Fibroblast of pulmonary artery (primary cell): ENCODE measurements around the gene DDX24.
A peak's percentile ranks its signal among the peaks of the same experiment; 100 is the strongest.

Source experiments
- DNase-seq: peaks from one replicate; pipeline ENCODE4 v3.0.0-alpha.2; 2010; ENCODE audit warnings: low read depth
- H3K4me3 ChIP-seq: replicated peaks from 2 replicates; pipeline ENCODE4 v1.5.1; 2011; ENCODE audit warnings: low read depth, mild to moderate bottlenecking, control low read depth, low read length, moderate library complexity
- TF ChIP-seq, protein P1 (sequence below): IDR thresholded peaks from 2 replicates; pipeline ENCODE4 v1.5.1; 2011; ENCODE audit warnings: mild to moderate bottlenecking, control low read depth, low read length, inconsistent platforms; ENCODE audit errors: missing control alignments

Gene DDX24

DNA sequence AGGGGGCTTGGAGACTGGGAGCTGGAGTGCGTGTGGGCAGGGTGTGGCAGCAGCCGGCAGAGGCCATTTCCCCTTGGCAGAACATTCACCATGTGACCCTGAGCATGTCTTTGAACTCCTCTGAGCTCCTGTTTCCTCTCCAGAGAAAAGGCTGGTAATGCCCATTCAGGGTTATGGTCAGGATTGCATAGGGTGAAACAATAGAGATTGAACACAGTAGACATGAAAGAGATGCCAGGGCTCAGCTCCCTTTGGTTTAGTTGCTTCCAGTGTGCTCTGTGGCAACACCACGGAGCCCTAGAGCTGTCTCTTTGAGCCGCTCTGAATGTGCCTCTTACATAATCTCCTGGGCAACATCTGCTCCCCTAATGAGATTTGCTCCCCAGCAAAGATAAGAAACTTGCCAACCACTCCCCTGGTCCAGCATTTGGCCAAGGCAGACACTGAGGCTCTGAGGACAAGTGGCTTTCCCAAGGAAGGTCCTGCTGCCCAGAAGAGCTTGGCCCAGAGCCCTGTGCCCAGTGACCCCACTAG lies 34.1 kb upstream of the DDX24 start:
- DNase-seq = no peak
- TF ChIP-seq, protein P1, sequence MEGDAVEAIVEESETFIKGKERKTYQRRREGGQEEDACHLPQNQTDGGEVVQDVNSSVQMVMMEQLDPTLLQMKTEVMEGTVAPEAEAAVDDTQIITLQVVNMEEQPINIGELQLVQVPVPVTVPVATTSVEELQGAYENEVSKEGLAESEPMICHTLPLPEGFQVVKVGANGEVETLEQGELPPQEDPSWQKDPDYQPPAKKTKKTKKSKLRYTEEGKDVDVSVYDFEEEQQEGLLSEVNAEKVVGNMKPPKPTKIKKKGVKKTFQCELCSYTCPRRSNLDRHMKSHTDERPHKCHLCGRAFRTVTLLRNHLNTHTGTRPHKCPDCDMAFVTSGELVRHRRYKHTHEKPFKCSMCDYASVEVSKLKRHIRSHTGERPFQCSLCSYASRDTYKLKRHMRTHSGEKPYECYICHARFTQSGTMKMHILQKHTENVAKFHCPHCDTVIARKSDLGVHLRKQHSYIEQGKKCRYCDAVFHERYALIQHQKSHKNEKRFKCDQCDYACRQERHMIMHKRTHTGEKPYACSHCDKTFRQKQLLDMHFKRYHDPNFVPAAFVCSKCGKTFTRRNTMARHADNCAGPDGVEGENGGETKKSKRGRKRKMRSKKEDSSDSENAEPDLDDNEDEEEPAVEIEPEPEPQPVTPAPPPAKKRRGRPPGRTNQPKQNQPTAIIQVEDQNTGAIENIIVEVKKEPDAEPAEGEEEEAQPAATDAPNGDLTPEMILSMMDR = no peak
- H3K4me3 ChIP-seq = no peak overlapping the region

GRCh38 chr14:94114589-94115057 lies 33.6 kb upstream of the DDX24 start:
- DNase-seq = no peak
- no peak overlapping the region for H3K4me3 ChIP-seq
- TF ChIP-seq, protein P1 = no peak

DNA sequence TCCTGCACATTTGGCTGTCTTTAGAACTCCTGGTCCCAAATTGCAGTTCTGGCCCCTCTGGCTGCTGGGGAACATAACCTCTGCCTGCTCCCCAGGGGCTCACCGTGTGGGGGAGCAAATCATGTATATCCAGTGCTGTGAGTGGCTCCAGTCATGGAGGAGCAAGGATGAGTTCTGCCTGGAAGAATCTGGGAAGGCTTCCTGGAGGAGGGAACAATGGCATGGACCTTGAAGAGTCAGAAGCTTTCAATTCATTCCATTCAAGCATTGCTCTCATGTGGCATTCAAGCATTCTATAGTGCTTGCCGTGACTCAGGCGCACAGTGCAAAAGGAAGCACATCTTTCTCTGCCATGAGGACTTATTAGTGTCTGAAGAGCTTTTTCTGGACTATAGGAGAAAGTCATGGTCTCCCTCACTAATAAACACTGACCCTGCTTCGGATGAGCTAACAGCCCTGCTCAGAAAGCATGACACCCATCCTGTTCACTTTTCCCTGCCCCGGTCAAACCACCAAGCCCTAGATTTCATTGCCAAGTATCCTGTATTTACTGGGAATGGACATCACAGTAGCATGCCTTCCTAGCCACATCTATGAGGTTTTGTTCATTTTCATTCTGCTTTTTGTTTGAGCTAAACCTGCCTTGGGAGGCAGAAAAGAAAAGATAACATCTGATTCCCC lies 33.0 kb upstream of the DDX24 start:
- no peak for DNase-seq
- TF ChIP-seq, protein P1 = no peak
- H3K4me3 ChIP-seq = no peak overlapping the region

GRCh38 chr14:94113490-94113889 lies 32.5 kb upstream of the DDX24 start:
- no peak overlapping the region for H3K4me3 ChIP-seq
- TF ChIP-seq, protein P1 = no peak
- DNase-seq = peak; percentile 29

DNA sequence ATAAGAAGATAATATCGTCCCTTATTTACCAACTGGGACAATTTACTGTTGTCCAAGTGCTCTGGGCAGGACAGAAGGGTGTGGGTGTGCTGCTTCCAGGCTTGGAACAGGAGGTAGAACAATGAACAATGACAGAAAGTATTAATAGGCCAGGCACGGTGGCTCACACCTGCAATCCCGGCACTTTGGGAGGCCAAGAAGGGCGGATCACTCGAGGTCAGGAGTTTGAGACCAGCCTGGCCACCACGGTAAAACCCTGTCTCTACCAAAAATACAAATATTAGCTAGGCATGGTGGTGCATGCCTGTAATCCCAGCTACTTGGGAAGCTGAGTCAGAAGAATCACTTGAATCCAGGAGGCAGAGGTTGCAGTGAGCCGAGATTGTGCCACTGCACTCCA lies 32.1 kb upstream of the DDX24 start:
- no peak for DNase-seq
- TF ChIP-seq, protein P1 = no peak
- no peak overlapping the region for H3K4me3 ChIP-seq

DNA sequence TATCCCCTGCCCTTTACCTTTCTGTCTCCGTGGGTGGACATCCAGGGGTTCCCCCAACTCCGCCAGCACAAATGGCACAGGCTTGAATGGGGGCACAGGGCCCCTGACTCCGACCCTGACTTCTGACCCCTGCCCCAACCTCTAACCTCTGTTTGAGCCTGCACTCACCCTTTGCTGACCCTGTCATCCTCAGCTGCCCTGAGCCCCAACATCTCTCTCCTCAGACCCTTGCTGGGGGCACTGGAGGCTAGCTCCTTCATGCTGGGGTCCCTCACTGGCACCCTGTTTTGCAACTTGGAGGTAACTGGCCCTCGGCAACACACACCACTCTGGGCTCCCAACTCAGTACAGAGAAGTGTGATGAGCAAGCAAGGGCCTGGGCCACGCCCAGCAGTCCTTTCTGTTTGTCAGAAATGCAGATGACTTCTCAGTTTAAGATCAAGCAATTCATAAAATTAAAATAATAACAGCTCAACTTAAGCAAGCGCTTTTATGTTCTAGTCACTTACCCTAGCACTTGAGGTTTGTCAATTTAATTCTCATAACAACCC lies 31.6 kb upstream of the DDX24 start:
- TF ChIP-seq, protein P1 = no peak
- no peak for DNase-seq
- no peak overlapping the region for H3K4me3 ChIP-seq
